ENCODE results near the gene TMEM51. TPM values are rescaled to one million over a fixed set of nuclear protein-coding genes. Genes with fewer than 3 reads are reported as not detected.

Gene TMEM51
- total RNA-seq, 2 donors from 2014 or later, result 26.5 to 36.9 TPM

GRCh38 chr1:15188130-15188524 is 34.6 kb downstream of the TMEM51 start:
- 61 to 76% methylated on average over 4 of the region's 4 CpGs for WGBS, 2 donors
- Histone ChIP-seq H3K36me3 (replicated peaks in 1 of 2; ENCODE audit: insufficient read depth in 1 of 2, low read depth in 2 of 2) (no peaks in the 10 kb centered on the region), H3K27me3 (no peaks in the 10 kb centered on the region), H3K9me3 (no peaks in the 10 kb centered on the region), H3K4me3 (no peak overlapping the region), H3K4me1 (peaks cover 94% of the 10 kb centered on the region), H3K27ac (peak overlapping the region; percentile 47 to 75 (median 70))
- intact Hi-C loops (cut with DNase I), result no loop called here
- DNase-seq (peak in 3 of 4 donors; percentile 53 to 58 (median 55)), ATAC-seq (peak; percentile 65)
- TF ChIP-seq POLR2A (IDR thresholded peaks at IDR 0.05) (no peak), CTCF (IDR thresholded peaks at IDR 0.05) (no peak)

GRCh38 chr1:15188678-15189077 is 35.1 kb downstream of the TMEM51 start:
- ATAC-seq, result peak; percentile 22
- 65 to 70% methylated on average over 3 of the region's 3 CpGs for WGBS, 2 donors
- no peaks in the 10 kb centered on the region for H3K9me3 ChIP-seq

GRCh38 chr1:15189692-15190370 is 36.3 kb downstream of the TMEM51 start:
- ATAC-seq, result peak; percentile 45
- no peaks in the 10 kb centered on the region for H3K36me3 ChIP-seq (replicated peaks in 1 of 2; ENCODE audit: insufficient read depth in 1 of 2, low read depth in 2 of 2)
- H3K4me1 ChIP-seq, result peaks cover 92% of the 10 kb centered on the region
- H3K9me3 ChIP-seq, result no peaks in the 10 kb centered on the region
- TF ChIP-seq POLR2A (IDR thresholded peaks at IDR 0.05) (no peak), CTCF (IDR thresholded peaks at IDR 0.05) (no peak)
- peak in 1 of 4 donors; percentile 40 for DNase-seq
- peak overlapping the region; percentile 16 to 75 (median 74) for H3K27ac ChIP-seq
- intact Hi-C loops (cut with DNase I), result no loop called here
- H3K27me3 ChIP-seq, result no peaks in the 10 kb centered on the region
- 14 to 24% methylated on average over 8 of the region's 8 CpGs for WGBS, 2 donors
- H3K4me3 ChIP-seq, result no peak overlapping the region

More at GRCh38 chr1:15188678-15189077, 35.1 kb downstream of the TMEM51 start:
- DNase-seq, result peak in 1 of 4 donors; percentile 4
- no peak for TF ChIP-seq CTCF (IDR thresholded peaks at IDR 0.05)
- TF ChIP-seq POLR2A (IDR thresholded peaks at IDR 0.05), result no peak
- Histone ChIP-seq H3K36me3 (replicated peaks in 1 of 2; ENCODE audit: insufficient read depth in 1 of 2, low read depth in 2 of 2) (no peaks in the 10 kb centered on the region), H3K4me3 (no peak overlapping the region), H3K27ac (peak overlapping the region; percentile 47 to 75 (median 70)), H3K4me1 (peaks cover 94% of the 10 kb centered on the region), H3K27me3 (no peaks in the 10 kb centered on the region)
- intact Hi-C loops (cut with DNase I), result no loop called here

- DNase-seq, result no peak
- TF ChIP-seq POLR2A (IDR thresholded peaks at IDR 0.05), result no peak
- peak in 1 of 7 experiments; percentile 10 for TF ChIP-seq CTCF (IDR thresholded peaks at IDR 0.05)
- H3K27ac ChIP-seq, result peak overlapping the region; percentile 69 to 75 (median 74)
Measured at GRCh38 chr1:15191267-15191666, 37.7 kb downstream of the TMEM51 start.

GRCh38 chr1:15191770-15192169 is 38.2 kb downstream of the TMEM51 start:
- peaks cover 91% of the 10 kb centered on the region for H3K4me1 ChIP-seq
- no peaks in the 10 kb centered on the region for H3K36me3 ChIP-seq (replicated peaks in 1 of 2; ENCODE audit: insufficient read depth in 1 of 2, low read depth in 2 of 2)
- no peaks in the 10 kb centered on the region for H3K9me3 ChIP-seq
- TF ChIP-seq CTCF (IDR thresholded peaks at IDR 0.05) (peak in 1 of 7 experiments; percentile 6), POLR2A (IDR thresholded peaks at IDR 0.05) (no peak)
- ATAC-seq (no peak), DNase-seq (no peak)
- 49 to 56% methylated on average over 13 of the region's 13 CpGs for WGBS, 2 donors
- H3K27ac ChIP-seq, result peak overlapping the region in 3 of 4 donors; percentile 74 to 75 (median 74)
- no peaks in the 10 kb centered on the region for H3K27me3 ChIP-seq
- intact Hi-C loops (cut with DNase I), result no loop called here
- H3K4me3 ChIP-seq, result no peak overlapping the region

More at GRCh38 chr1:15191267-15191666, 37.7 kb downstream of the TMEM51 start:
- no peaks in the 10 kb centered on the region for H3K9me3 ChIP-seq
- 23 to 37% methylated on average over 8 of the region's 8 CpGs for WGBS, 2 donors
- H3K36me3 ChIP-seq (replicated peaks in 1 of 2; ENCODE audit: insufficient read depth in 1 of 2, low read depth in 2 of 2), result no peaks in the 10 kb centered on the region
- H3K27me3 ChIP-seq, result no peaks in the 10 kb centered on the region
- H3K4me1 ChIP-seq, result peaks cover 91% of the 10 kb centered on the region
- ATAC-seq, result no peak
- no peak overlapping the region for H3K4me3 ChIP-seq
- intact Hi-C loops (cut with DNase I), result no loop called here

Data from body of pancreas (tissue), 4 donors.